ENCODE measurements around the gene SCN1B.
"Not testable (repeated sequence)": the region's sequence is repeated elsewhere in the genome, so short reads cannot be mapped to it uniquely, and the experiment has no call there.

Gene SCN1B

GRCh38 chr19:35039881-35040825, 9.9 kb downstream of the SCN1B start:
- no peak for DNase-seq

- DNase-seq, result no peak
Measured at GRCh38 chr19:35040826-35041547, 10.7 kb downstream of the SCN1B start.

- DNase-seq, result no peak
Measured at GRCh38 chr19:35041548-35042055, 11.3 kb downstream of the SCN1B start, which contains the start of gene HPN. HPN (plus strand) TSS chr19:35041721; CDS start chr19:35042507, 786 bp downstream.

GRCh38 chr19:35042056-35042730, 11.9 kb downstream of the SCN1B start:
- no peak for DNase-seq

GRCh38 chr19:35042954-35043604, 12.8 kb downstream of the SCN1B start:
- no peak for DNase-seq

DNA sequence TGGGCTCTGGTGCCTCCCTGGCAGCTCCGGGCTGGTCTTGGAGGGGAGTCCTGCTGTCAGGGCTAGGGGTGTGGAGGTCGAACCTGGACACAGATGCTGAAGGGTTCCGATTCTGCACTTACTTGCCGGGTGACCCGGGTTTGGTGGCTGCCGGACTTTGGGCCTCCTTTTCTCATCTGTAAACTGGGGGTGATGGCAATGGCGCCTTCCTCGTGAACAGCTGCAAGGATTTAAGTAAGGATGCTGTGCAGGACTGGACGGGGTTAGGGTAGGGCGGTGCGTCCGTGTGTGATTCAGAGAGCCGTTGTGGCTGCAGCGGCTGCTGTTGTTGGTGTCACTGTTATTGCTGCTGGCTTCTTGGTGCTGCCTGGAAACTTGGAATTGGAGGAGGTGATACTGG, 13.6 kb downstream of the SCN1B start:
- DNase-seq, result no peak

DNA sequence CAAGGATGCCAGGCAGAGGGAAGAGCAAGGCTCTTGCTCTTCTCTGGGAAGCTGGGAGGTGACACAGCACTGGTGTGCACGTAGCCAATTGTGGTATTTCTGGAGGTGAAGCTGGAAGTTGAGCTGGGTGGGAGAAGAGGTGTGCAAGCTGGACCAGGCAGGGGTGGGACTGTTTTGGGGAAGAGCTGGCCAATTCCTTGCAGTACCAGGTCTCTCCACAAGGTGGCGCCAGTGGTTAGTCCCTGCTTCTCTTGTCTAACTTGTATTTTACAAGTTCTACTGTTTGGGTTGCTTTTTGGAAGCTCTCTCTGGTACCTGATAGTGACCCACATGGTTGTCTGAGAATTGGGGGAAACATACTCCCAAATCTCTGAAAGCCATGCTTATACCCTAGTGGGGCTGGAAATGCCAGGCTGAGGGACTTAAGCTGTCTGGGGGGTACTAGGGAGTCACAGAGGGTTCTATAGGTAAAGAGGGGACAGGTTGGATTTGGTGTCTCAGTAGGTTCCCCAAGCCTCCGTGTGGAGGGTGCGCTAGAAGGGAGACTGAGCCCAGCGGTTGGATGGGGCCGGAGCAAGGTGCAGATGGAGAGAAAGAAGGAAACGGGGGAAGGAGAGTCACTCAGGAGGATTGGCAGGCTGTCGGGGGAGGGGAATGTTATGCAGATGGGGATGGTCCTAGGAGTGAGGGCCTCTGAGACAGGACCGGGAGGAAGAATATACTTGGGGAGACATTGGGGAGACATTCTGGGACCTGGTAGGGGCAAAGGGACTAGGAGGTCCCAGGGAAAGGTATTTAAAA, 14.2 kb downstream of the SCN1B start:
- DNase-seq, result peak; percentile 8

- no peak for DNase-seq
Measured at GRCh38 chr19:35045667-35046300, 15.5 kb downstream of the SCN1B start.

- DNase-seq, result no peak
Measured at GRCh38 chr19:35046461-35046860, 16.2 kb downstream of the SCN1B start.

- peak; percentile 49 for DNase-seq
Measured at GRCh38 chr19:35048911-35049411, 18.7 kb downstream of the SCN1B start.

DNA sequence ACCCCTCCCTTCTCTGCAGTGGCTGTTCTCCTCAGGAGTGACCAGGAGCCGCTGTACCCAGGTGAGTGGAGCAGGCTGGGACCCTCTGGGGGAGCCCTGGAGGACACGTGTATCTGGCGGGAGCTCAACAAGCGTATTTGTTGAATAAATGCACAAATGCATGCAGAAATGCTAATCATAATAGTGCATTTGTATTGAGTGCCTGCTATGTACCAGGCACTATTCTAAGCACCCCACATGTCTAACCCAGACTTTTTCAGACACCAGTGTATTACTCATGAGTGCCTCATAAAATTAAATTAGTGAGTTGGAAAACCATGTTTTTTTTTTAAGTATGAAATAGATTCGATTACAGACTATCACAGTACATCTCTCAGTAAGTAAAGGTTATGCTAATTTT, 19.2 kb downstream of the SCN1B start:
- DNase-seq, result no peak

- not testable (repeated sequence) for DNase-seq
Measured at GRCh38 chr19:35050662-35051061, 20.4 kb downstream of the SCN1B start.

DNA sequence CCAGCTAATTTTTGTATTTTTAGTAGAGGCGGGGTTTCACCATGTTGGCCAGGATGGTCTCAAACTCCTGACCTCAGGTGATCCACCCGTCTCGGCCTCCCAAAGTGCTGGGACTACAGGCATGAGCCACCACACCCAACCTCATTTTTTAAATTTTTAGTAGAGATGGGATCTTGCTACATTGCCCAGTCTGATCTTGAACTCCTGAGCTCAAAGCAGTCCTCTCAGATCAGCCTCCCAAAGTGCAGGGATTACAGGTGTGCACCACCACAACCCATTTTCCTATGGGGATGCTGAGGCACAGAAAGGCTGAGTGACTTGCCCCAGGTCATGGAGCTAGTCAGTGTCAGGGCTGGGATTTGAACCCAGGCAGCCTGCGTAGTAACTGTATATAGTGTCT, 21.0 kb downstream of the SCN1B start:
- DNase-seq, result not testable (repeated sequence)

GRCh38 chr19:35051796-35052195, 21.5 kb downstream of the SCN1B start:
- DNase-seq, result no peak

- DNase-seq, result no peak
Measured at GRCh38 chr19:35052599-35053190, 22.4 kb downstream of the SCN1B start.

GRCh38 chr19:35053667-35054293, 23.5 kb downstream of the SCN1B start:
- no peak for DNase-seq

GRCh38 chr19:35054626-35055025, 24.4 kb downstream of the SCN1B start:
- DNase-seq, result no peak

DNA sequence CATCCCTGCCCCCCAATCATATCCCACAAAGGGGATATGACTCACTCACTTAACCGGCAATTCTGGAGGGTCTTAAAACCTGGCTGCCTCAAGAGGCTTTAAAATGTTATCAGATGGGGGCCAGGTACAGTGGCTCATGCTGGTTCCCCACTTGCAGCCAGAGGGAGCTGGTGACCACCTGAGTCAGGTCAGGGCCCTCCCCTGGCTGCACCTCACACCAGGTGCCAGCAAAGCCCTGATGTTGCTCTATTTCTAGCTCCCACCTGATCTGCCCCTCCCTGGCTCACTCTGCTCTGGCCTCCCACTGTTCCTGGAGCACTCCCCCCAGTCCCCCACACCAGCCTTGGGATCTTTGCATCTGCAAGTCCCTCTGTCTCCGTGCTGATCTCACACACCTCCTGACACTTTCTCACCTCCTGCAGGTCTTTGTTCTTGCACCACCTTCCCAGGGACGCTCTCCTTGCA, 25.5 kb downstream of the SCN1B start:
- peak; percentile 18 for DNase-seq

GRCh38 chr19:35056513-35057063, 26.3 kb downstream of the SCN1B start:
- no peak for DNase-seq

GRCh38 chr19:35058370-35058769, 28.1 kb downstream of the SCN1B start:
- DNase-seq, result no peak
